Panc1 (cell line): Measurements from ENCODE around the gene MYO7B. TPM values are rescaled to one million over a fixed set of nuclear protein-coding genes. Genes with fewer than 3 reads are reported as not detected.

Source experiments
- ATAC-seq: fragments of 200-7000 bp; cut with Tn5 transposase; 2 replicates; pipeline ENCODE4 v1.9.1; 2020; ENCODE audit warnings: mild to moderate bottlenecking, moderate library complexity
- BruUV-seq: library from RNA; stranded (reverse); fragments of 400-500 nt; replicated peaks from 2 replicates; lab custom pipeline; 2021; lab: Mats Ljungman, UMichigan
- CTCF ChIA-PET: fragments of 300-600 bp; sonication (Branson Sonifier 250); formaldehyde crosslinking; loops from one replicate; lab custom pipeline; 2022; ENCODE audit warnings: antibody characterized with exemption; lab: Charles Lee
- POLR2A ChIA-PET: fragments of 300-600 bp; sonication (Branson Sonifier 250); formaldehyde crosslinking; loops from one replicate; lab custom pipeline; 2022; ENCODE audit warnings: antibody characterized with exemption; lab: Charles Lee
- DNase-seq: peaks from one replicate; pipeline ENCODE4 v3.0.0-alpha.2; 2010; ENCODE audit warnings: low read depth, low spot score
- H3K27ac ChIP-seq: 2 replicates; pipeline ENCODE4 v1.5.1; 2011; ENCODE audit warnings: mild to moderate bottlenecking, low read length, inconsistent platforms
- H3K27me3 ChIP-seq: fragments of 200-500 bp; sonication (Bioruptor generic); 2 replicates; pipeline ENCODE4 v1.6.0; 2014; ENCODE audit warnings: low read length, inconsistent platforms; ENCODE audit not compliant: control insufficient read depth, insufficient read depth
- H3K36me3 ChIP-seq: fragments of 200-500 bp; sonication (Bioruptor generic); 2 replicates; pipeline ENCODE4 v1.5.1; 2014; ENCODE audit warnings: inconsistent platforms, mild to moderate bottlenecking, low read length, moderate library complexity; ENCODE audit not compliant: control insufficient read depth, insufficient read depth
- H3K4me1 ChIP-seq: 2 replicates; pipeline ENCODE4 v1.5.1; 2011; ENCODE audit warnings: inconsistent platforms, mild to moderate bottlenecking, low read length, moderate library complexity; ENCODE audit not compliant: control insufficient read depth, insufficient read depth
- H3K4me3 ChIP-seq, 2 experiments: 2 replicates each; pipeline ENCODE4 v1.5.1; 2011 to 2012; ENCODE audit warnings: low read depth in 2 of 2, low read length in 2 of 2, mild to moderate bottlenecking in 2 of 2, inconsistent platforms in 1 of 2, moderate library complexity in 1 of 2
- H3K9me3 ChIP-seq: fragments of 200-500 bp; sonication (Bioruptor generic); 2 replicates; pipeline ENCODE4 v1.5.1; 2014; ENCODE audit warnings: low read depth, mild to moderate bottlenecking, inconsistent platforms, low read length, moderate library complexity; ENCODE audit not compliant: control insufficient read depth, insufficient read depth
- POLR2AphosphoS5 ChIP-seq: IDR thresholded peaks from 2 replicates; pipeline ENCODE4 v1.6.1; 2012; ENCODE audit warnings: mild to moderate bottlenecking, low read depth, low read length, moderate library complexity
- SIN3A ChIP-seq: IDR thresholded peaks from 2 replicates; pipeline ENCODE4 v1.6.1; 2012; ENCODE audit warnings: low read depth, mild to moderate bottlenecking, low read length, moderate library complexity, borderline replicate concordance; ENCODE audit not compliant: insufficient read depth
- TCF7L2 ChIP-seq: IDR thresholded peaks from 2 replicates; pipeline ENCODE4 v1.6.1; 2011; ENCODE audit warnings: mild to moderate bottlenecking, low read depth, low read length, inconsistent platforms
- in situ Hi-C: cut with HindIII; loops from 2 replicates; pipeline ENCODE4 v1.10.0; 2016; ENCODE audit warnings: low sequenced_read_pairs, low pct_unique_long_range_greater_than_20kb
- intact Hi-C: fragments of 100-400 bp; cut with micrococcal nuclease; formaldehyde crosslinking; loops from one replicate; pipeline ENCODE4 v1.10.0; 2022; ENCODE audit not compliant: unreplicated experiment
- total RNA-seq: library from RNA; stranded (reverse); gene quantifications from one replicate; pipeline ENCODE4 v1.2.1, GENCODE V29; 2021; ENCODE audit not compliant: unreplicated experiment
- TF ChIP-seq, protein P1 (sequence below): fragments of 450-650 bp; IDR thresholded peaks from 2 replicates; pipeline ENCODE4 v1.5.1; 2017; ENCODE audit warnings: mild to moderate bottlenecking
- TF ChIP-seq, protein P2 (sequence below), 2 experiments: IDR thresholded peaks; 2 replicates each; pipeline ENCODE4 v1.6.1; 2011 to 2012; ENCODE audit warnings: low read depth in 2 of 2, control low read depth in 1 of 2, low read length in 1 of 2, mild to moderate bottlenecking in 1 of 2, moderate library complexity in 1 of 2; ENCODE audit not compliant: insufficient read depth in 1 of 2

Gene MYO7B
- total RNA-seq, 1 experiment from 2014 or later = 0.15 TPM

DNA sequence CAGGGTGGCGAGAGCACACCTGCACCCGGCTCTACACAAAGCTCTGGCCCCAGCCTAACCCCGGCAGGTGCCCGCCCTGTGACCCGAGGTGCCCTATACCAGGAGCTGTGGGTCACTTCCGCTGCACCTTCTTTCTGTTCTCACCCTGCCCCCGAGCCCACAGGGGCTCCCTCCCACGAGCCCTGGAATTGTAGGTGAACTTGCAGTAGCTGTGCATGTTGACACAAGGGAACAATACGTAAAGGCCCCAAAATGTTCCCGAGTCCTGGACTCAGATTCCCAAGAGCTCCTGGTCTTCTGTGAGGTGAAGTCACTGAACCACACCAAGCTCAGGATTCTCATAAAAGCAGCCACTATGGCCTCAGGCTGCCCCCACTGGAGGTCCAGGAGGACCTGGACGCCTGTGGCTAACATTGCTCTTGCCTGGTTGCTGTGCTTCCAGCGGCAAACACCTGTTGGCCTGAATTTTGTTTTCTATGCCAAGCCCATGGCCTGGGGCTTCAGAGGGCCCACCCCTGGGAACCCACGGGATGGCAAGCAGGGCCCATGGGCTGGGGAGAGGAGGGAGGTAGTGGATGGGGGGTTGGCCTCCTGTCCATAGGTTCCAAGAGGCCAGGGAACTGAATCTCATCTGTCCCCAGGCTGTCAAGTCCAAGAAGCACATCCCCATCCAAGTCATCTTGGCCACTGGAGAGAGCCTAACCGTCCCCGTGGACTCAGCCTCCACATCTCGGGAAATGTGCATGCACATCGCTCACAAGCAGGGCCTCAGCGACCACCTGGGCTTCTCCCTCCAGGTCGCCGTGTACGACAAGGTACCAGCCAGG lies 87.3 kb downstream of the MYO7B start:
- H3K36me3 ChIP-seq = no peaks in the 10 kb centered on the region
- ATAC-seq (no peak), DNase-seq (no peak)
- TF ChIP-seq, protein P1, sequence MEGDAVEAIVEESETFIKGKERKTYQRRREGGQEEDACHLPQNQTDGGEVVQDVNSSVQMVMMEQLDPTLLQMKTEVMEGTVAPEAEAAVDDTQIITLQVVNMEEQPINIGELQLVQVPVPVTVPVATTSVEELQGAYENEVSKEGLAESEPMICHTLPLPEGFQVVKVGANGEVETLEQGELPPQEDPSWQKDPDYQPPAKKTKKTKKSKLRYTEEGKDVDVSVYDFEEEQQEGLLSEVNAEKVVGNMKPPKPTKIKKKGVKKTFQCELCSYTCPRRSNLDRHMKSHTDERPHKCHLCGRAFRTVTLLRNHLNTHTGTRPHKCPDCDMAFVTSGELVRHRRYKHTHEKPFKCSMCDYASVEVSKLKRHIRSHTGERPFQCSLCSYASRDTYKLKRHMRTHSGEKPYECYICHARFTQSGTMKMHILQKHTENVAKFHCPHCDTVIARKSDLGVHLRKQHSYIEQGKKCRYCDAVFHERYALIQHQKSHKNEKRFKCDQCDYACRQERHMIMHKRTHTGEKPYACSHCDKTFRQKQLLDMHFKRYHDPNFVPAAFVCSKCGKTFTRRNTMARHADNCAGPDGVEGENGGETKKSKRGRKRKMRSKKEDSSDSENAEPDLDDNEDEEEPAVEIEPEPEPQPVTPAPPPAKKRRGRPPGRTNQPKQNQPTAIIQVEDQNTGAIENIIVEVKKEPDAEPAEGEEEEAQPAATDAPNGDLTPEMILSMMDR = no peak
- no peak for TF ChIP-seq TCF7L2
- TF ChIP-seq, protein P2, sequence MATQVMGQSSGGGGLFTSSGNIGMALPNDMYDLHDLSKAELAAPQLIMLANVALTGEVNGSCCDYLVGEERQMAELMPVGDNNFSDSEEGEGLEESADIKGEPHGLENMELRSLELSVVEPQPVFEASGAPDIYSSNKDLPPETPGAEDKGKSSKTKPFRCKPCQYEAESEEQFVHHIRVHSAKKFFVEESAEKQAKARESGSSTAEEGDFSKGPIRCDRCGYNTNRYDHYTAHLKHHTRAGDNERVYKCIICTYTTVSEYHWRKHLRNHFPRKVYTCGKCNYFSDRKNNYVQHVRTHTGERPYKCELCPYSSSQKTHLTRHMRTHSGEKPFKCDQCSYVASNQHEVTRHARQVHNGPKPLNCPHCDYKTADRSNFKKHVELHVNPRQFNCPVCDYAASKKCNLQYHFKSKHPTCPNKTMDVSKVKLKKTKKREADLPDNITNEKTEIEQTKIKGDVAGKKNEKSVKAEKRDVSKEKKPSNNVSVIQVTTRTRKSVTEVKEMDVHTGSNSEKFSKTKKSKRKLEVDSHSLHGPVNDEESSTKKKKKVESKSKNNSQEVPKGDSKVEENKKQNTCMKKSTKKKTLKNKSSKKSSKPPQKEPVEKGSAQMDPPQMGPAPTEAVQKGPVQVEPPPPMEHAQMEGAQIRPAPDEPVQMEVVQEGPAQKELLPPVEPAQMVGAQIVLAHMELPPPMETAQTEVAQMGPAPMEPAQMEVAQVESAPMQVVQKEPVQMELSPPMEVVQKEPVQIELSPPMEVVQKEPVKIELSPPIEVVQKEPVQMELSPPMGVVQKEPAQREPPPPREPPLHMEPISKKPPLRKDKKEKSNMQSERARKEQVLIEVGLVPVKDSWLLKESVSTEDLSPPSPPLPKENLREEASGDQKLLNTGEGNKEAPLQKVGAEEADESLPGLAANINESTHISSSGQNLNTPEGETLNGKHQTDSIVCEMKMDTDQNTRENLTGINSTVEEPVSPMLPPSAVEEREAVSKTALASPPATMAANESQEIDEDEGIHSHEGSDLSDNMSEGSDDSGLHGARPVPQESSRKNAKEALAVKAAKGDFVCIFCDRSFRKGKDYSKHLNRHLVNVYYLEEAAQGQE (IDR thresholded peaks at IDR 0.05; ENCODE audit: insufficient read depth in 1 of 2, low read depth in 2 of 2, low read length in 1 of 2) = no peak
- TF ChIP-seq SIN3A = no peak
- no peak for TF ChIP-seq POLR2AphosphoS5
- no peak overlapping the region for H3K27ac ChIP-seq
- CTCF ChIA-PET = interaction anchor here (0.7 kb wide), 1 partner anchor 18 kb away, joined by 3 read pairs; no protein-coding TSS in a partner anchor
- no peaks in the 10 kb centered on the region for H3K27me3 ChIP-seq
- H3K4me3 ChIP-seq = no peak overlapping the region
- H3K9me3 ChIP-seq = no peaks in the 10 kb centered on the region
- intact Hi-C loops = no loop called here
- BruUV-seq = no TSS peak
- in situ Hi-C loops = no loop called here
- H3K4me1 ChIP-seq = no peaks in the 10 kb centered on the region
- POLR2A ChIA-PET = no interaction called here

GRCh38 chr2:127623388-127624319 lies 88.2 kb downstream of the MYO7B start:
- ChIA-PET POLR2A (no interaction called here), CTCF (interaction anchor here (0.7 kb wide), 2 partner anchors 19 to 109 kb away, joined by 3 to 11 read pairs; no protein-coding TSS in a partner anchor)
- ATAC-seq (no peak), DNase-seq (no peak)
- Histone ChIP-seq H3K4me3 (no peak overlapping the region), H3K27ac (no peak overlapping the region), H3K9me3 (no peaks in the 10 kb centered on the region), H3K27me3 (no peaks in the 10 kb centered on the region), H3K4me1 (no peaks in the 10 kb centered on the region), H3K36me3 (no peaks in the 10 kb centered on the region)
- intact Hi-C loops (no loop called here), in situ Hi-C loops (no loop called here)
- TF ChIP-seq, protein P2 (IDR thresholded peaks at IDR 0.05; ENCODE audit: insufficient read depth in 1 of 2, low read depth in 2 of 2, low read length in 1 of 2) = no peak
- TF ChIP-seq SIN3A (no peak), TCF7L2 (no peak), POLR2AphosphoS5 (no peak)
- TF ChIP-seq, protein P1 = no peak
- BruUV-seq = no TSS peak
